ENCODE data around the gene PTPRB. TPM values are rescaled to one million over a fixed set of nuclear protein-coding genes. Genes with fewer than 3 reads are reported as not detected.

Gene PTPRB
- total RNA-seq, 1 experiment from 2014 or later: not detected

- ChIA-PET CTCF (no interaction called here), POLR2A (ENCODE audit: low non-redundant PET) (no interaction called here)
- BruUV-seq (replicated peaks): no TSS peak
- no peaks in the 10 kb centered on the region for H3K36me3 ChIP-seq (ENCODE audit: insufficient read depth, low read length, poor library complexity, severe bottlenecking)
- no peaks in the 10 kb centered on the region for H3K9me3 ChIP-seq (ENCODE audit: low read depth, low read length, poor library complexity, severe bottlenecking)
- TF ChIP-seq EZH2 (IDR thresholded peaks at IDR 0.05; ENCODE audit: borderline replicate concordance, low read depth, low read length, poor library complexity, severe bottlenecking): no peak
- no peak for TF ChIP-seq CTCF (conservative IDR thresholded peaks at IDR 0.05; ENCODE audit: low read depth, low read length)
- H3K4me3 ChIP-seq (ENCODE audit: low read depth, low read length, poor library complexity, severe bottlenecking): no peak overlapping the region
- DNase-seq (ENCODE audit: low spot score): no peak
- no peaks in the 10 kb centered on the region for H3K27me3 ChIP-seq (replicated peaks; ENCODE audit: insufficient read depth, low read depth, low read length, poor library complexity)
- H3K4me1 ChIP-seq (ENCODE audit: insufficient read depth, low read length, poor library complexity, severe bottlenecking): peaks cover 17% of the 10 kb centered on the region
- no peak overlapping the region for H3K27ac ChIP-seq (ENCODE audit: low read depth, low read length, poor library complexity, severe bottlenecking)
- intact Hi-C loops (cut with micrococcal nuclease; ENCODE audit: unreplicated experiment): no loop called here
Measured at GRCh38 chr12:70643939-70644338, 6.7 kb upstream of the PTPRB start.

- no peak overlapping the region for H3K27ac ChIP-seq (ENCODE audit: low read depth, low read length, poor library complexity, severe bottlenecking)
- intact Hi-C loops (cut with micrococcal nuclease; ENCODE audit: unreplicated experiment): no loop called here
- H3K9me3 ChIP-seq (ENCODE audit: low read depth, low read length, poor library complexity, severe bottlenecking): no peaks in the 10 kb centered on the region
- no peak for TF ChIP-seq CTCF (conservative IDR thresholded peaks at IDR 0.05; ENCODE audit: low read depth, low read length)
- no peak for TF ChIP-seq EZH2 (IDR thresholded peaks at IDR 0.05; ENCODE audit: borderline replicate concordance, low read depth, low read length, poor library complexity, severe bottlenecking)
- no peaks in the 10 kb centered on the region for H3K27me3 ChIP-seq (replicated peaks; ENCODE audit: insufficient read depth, low read depth, low read length, poor library complexity)
- ChIA-PET CTCF (no interaction called here), POLR2A (ENCODE audit: low non-redundant PET) (no interaction called here)
- no peaks in the 10 kb centered on the region for H3K36me3 ChIP-seq (ENCODE audit: insufficient read depth, low read length, poor library complexity, severe bottlenecking)
- BruUV-seq (replicated peaks): no TSS peak
- H3K4me3 ChIP-seq (ENCODE audit: low read depth, low read length, poor library complexity, severe bottlenecking): no peak overlapping the region
- no peak for DNase-seq (ENCODE audit: low spot score)
- peaks cover 16% of the 10 kb centered on the region for H3K4me1 ChIP-seq (ENCODE audit: insufficient read depth, low read length, poor library complexity, severe bottlenecking)
Measured at GRCh38 chr12:70641691-70642090, 4.5 kb upstream of the PTPRB start.

GRCh38 chr12:70640901-70641300 is 3.7 kb upstream of the PTPRB start:
- CTCF ChIA-PET: no interaction called here
- Histone ChIP-seq H3K9me3 (ENCODE audit: low read depth, low read length, poor library complexity, severe bottlenecking) (no peaks in the 10 kb centered on the region), H3K4me3 (ENCODE audit: low read depth, low read length, poor library complexity, severe bottlenecking) (no peak overlapping the region), H3K36me3 (ENCODE audit: insufficient read depth, low read length, poor library complexity, severe bottlenecking) (no peaks in the 10 kb centered on the region), H3K27ac (ENCODE audit: low read depth, low read length, poor library complexity, severe bottlenecking) (no peak overlapping the region), H3K27me3 (replicated peaks; ENCODE audit: insufficient read depth, low read depth, low read length, poor library complexity) (no peaks in the 10 kb centered on the region), H3K4me1 (ENCODE audit: insufficient read depth, low read length, poor library complexity, severe bottlenecking) (peaks cover 9% of the 10 kb centered on the region)
- intact Hi-C loops (cut with micrococcal nuclease; ENCODE audit: unreplicated experiment): no loop called here
- BruUV-seq (replicated peaks): no TSS peak
- TF ChIP-seq CTCF (conservative IDR thresholded peaks at IDR 0.05; ENCODE audit: low read depth, low read length) (no peak), EZH2 (IDR thresholded peaks at IDR 0.05; ENCODE audit: borderline replicate concordance, low read depth, low read length, poor library complexity, severe bottlenecking) (no peak)
- POLR2A ChIA-PET (ENCODE audit: low non-redundant PET): no interaction called here
- DNase-seq (ENCODE audit: low spot score): no peak
